ENCODE data around the gene A4GALT. TPM values are rescaled to one million over a fixed set of nuclear protein-coding genes. Genes with fewer than 3 reads are reported as not detected.
"Not testable (repeated sequence)": the region's sequence is repeated elsewhere in the genome, so short reads cannot be mapped to it uniquely, and the experiment has no call there.

A4GALT gene
- total RNA-seq, 6 donors from 2014 or later = 7.7 to 30.0 (median 16.1) TPM

GRCh38 chr22:42747701-42748513, 27.2 kb upstream of the A4GALT start:
- DNase-seq (no peak), ATAC-seq (ENCODE audit: low FRiP score in 2 of 2) (no peak)
- TF ChIP-seq POLR2A (IDR thresholded peaks at IDR 0.05) (no peak), POLR2AphosphoS5 (IDR thresholded peaks at IDR 0.05) (no peak), EP300 (IDR thresholded peaks at IDR 0.05) (no peak), CTCF (IDR thresholded peaks at IDR 0.05) (no peak)
- Histone ChIP-seq H3K4me3 (no peak overlapping the region), H3K4me1 (peaks cover 16 to 41% (median 31%) of the 10 kb centered on the region in 4 donors), H3K27ac (peak overlapping the region in 3 of 4 donors; percentile 17 to 46 (median 18)), H3K9me3 (no peaks in the 10 kb centered on the region), H3K27me3 (no peaks in the 10 kb centered on the region), H3K36me3 (no peaks in the 10 kb centered on the region)
- WGBS, 2 donors = 62 to 69% methylated on average over 14 of the region's 14 CpGs

- no peaks in the 10 kb centered on the region for H3K36me3 ChIP-seq
- H3K4me3 ChIP-seq = no peak overlapping the region
- WGBS, 2 donors = 87 to 92% methylated on average over 11 of the region's 11 CpGs
- TF ChIP-seq CTCF (IDR thresholded peaks at IDR 0.05) (no peak), POLR2A (IDR thresholded peaks at IDR 0.05) (no peak), EP300 (IDR thresholded peaks at IDR 0.05) (no peak), POLR2AphosphoS5 (IDR thresholded peaks at IDR 0.05) (no peak)
- no peak overlapping the region for H3K27ac ChIP-seq
- peaks cover 9 to 25% (median 17%) of the 10 kb centered on the region in 4 donors for H3K4me1 ChIP-seq
- ATAC-seq (ENCODE audit: low FRiP score in 2 of 2) = peak; percentile 39 to 66
- no peaks in the 10 kb centered on the region for H3K27me3 ChIP-seq
- no peaks in the 10 kb centered on the region for H3K9me3 ChIP-seq
- no peak for DNase-seq
These were observed 24.4 kb upstream of the A4GALT start for GRCh38 chr22:42745118-42745517.

GRCh38 chr22:42743501-42743991, 22.9 kb upstream of the A4GALT start:
- no peaks in the 10 kb centered on the region for H3K36me3 ChIP-seq
- H3K27ac ChIP-seq = peak overlapping the region; percentile 62 to 81 (median 70)
- DNase-seq = peak; percentile 39 to 88
- H3K27me3 ChIP-seq = no peaks in the 10 kb centered on the region
- 36 to 41% methylated on average over 9 of the region's 9 CpGs for WGBS, 2 donors
- no peaks in the 10 kb centered on the region for H3K9me3 ChIP-seq
- peak; percentile 73 to 93 for ATAC-seq (ENCODE audit: low FRiP score in 2 of 2)
- no peak overlapping the region for H3K4me3 ChIP-seq
- TF ChIP-seq POLR2AphosphoS5 (IDR thresholded peaks at IDR 0.05) (peak in 1 of 2 donors; percentile 66), CTCF (IDR thresholded peaks at IDR 0.05) (no peak), EP300 (IDR thresholded peaks at IDR 0.05) (peak in 2 of 4 donors; percentile 25 to 37), POLR2A (IDR thresholded peaks at IDR 0.05) (no peak)
- H3K4me1 ChIP-seq = peaks cover 9 to 25% (median 17%) of the 10 kb centered on the region in 4 donors

- peak; percentile 8 to 69 for ATAC-seq (ENCODE audit: low FRiP score in 2 of 2)
- Histone ChIP-seq H3K27me3 (no peaks in the 10 kb centered on the region), H3K9me3 (no peaks in the 10 kb centered on the region), H3K36me3 (no peaks in the 10 kb centered on the region), H3K27ac (peak overlapping the region; percentile 62 to 81 (median 70)), H3K4me3 (no peak overlapping the region), H3K4me1 (peaks cover 9 to 22% (median 17%) of the 10 kb centered on the region in 4 donors)
- peak in 1 of 2 donors; percentile 43 for DNase-seq
- WGBS, 2 donors = 57 to 64% methylated on average over 3 to 7 of the region's 8 CpGs
- TF ChIP-seq POLR2AphosphoS5 (IDR thresholded peaks at IDR 0.05) = no peak
- TF ChIP-seq EP300 (IDR thresholded peaks at IDR 0.05) = no peak
- TF ChIP-seq POLR2A (IDR thresholded peaks at IDR 0.05) = no peak
- TF ChIP-seq CTCF (IDR thresholded peaks at IDR 0.05) = no peak
These were observed 22.3 kb upstream of the A4GALT start for GRCh38 chr22:42742940-42743339.

GRCh38 chr22:42740320-42740719, 19.6 kb upstream of the A4GALT start:
- not testable (repeated sequence) for DNase-seq; ATAC-seq (ENCODE audit: low FRiP score in 2 of 2); H3K4me3 ChIP-seq; H3K9me3 ChIP-seq; H3K36me3 ChIP-seq; H3K27ac ChIP-seq; H3K27me3 ChIP-seq
- peaks cover 9 to 19% (median 14%) of the 10 kb centered on the region in 4 donors for H3K4me1 ChIP-seq
- WGBS, 2 donors = 85 to 88% methylated on average over 5 of the region's 5 CpGs
